Left lung (tissue), 10 donors: ENCODE data around the gene PRKG1. TPM values are rescaled to one million over a fixed set of nuclear protein-coding genes. Genes with fewer than 3 reads are reported as not detected.

ENCODE experiments used
- ATAC-seq: fragments of 200-7000 bp; cut with Tn5 transposase; one replicate; pipeline ENCODE4 v1.9.1; 2020; ENCODE audit warnings: moderate library complexity
- DNase-seq, 4 donors: peaks; one replicate each; pipeline ENCODE4 v3.0.0-alpha.2; 2013 to 2020
- H3K27ac ChIP-seq, 2 donors: fragments of 200-600 bp; sonication (generic) in 1 of 2; one replicate each; pipeline versions ENCODE4 v1.5.0 to v1.8.0; 2020 to 2021
- H3K27me3 ChIP-seq, 2 donors: fragments of 200-600 bp; sonication (generic) in 1 of 2; one replicate each; pipeline versions ENCODE4 v1.5.0 to v1.8.0; 2020 to 2021
- H3K36me3 ChIP-seq, 2 donors: fragments of 200-600 bp; sonication (generic) in 1 of 2; one replicate each; pipeline versions ENCODE4 v1.5.0 to v1.8.0; 2020 to 2021
- H3K4me1 ChIP-seq, 2 donors: fragments of 200-600 bp; one replicate each; pipeline ENCODE4 v1.8.0; 2021
- H3K4me3 ChIP-seq, 2 donors: fragments of 200-600 bp; sonication (generic) in 1 of 2; one replicate each; pipeline versions ENCODE4 v1.5.0 to v1.8.0; 2020 to 2021; ENCODE audit warnings: mild to moderate bottlenecking in 1 of 2
- H3K9me3 ChIP-seq, 2 donors: fragments of 200-600 bp; sonication (generic) in 1 of 2; one replicate each; pipeline versions ENCODE4 v1.5.0 to v1.8.0; 2020 to 2021
- CTCF ChIP-seq, 2 donors: fragments of 200-600 bp; sonication (generic) in 1 of 2; IDR thresholded peaks; one replicate each; pipeline versions ENCODE4 v1.5.0 to v1.8.0; 2021; ENCODE audit warnings: antibody characterized with exemption in 2 of 2
- intact Hi-C, 2 donors: fragments of 100-400 bp; cut with DNase I; formaldehyde crosslinking; loops; one replicate each; pipeline versions ENCODE4 v1.11.2 to v1.14.2; 2022
- polyA plus RNA-seq, 6 donors: library from polyadenylated mRNA; unstranded; fragments of 120-200 nt; gene quantifications; one replicate each; pipeline ENCODE4 v1.2.1, GENCODE V29; 2013; ENCODE audit not compliant: insufficient read length in 6 of 6
- total RNA-seq, 2 donors: library from RNA; stranded (reverse); fragmentation: NEBNext Ultra II Directional; extraction: Animal tissue kit (Norgen Biotek cat#: 25700); gene quantifications; one replicate each; pipeline ENCODE4 v1.2.1, GENCODE V29; 2021
- donor health status: DM: no; HTN: yes; CAD: no.
- donor health status: DM: no; HTN: no; CAD: no.

Gene PRKG1
- total and polyA plus RNA-seq, 8 donors, result 15.6 to 29.0 (median 17.8) TPM

GRCh38 chr10:51367694-51368093, 293.4 kb downstream of the PRKG1 start:
- Histone ChIP-seq H3K4me1 (no peaks in the 10 kb centered on the region), H3K27me3 (no peaks in the 10 kb centered on the region), H3K4me3 (no peak overlapping the region), H3K9me3 (no peaks in the 10 kb centered on the region), H3K27ac (no peak overlapping the region), H3K36me3 (no peaks in the 10 kb centered on the region)
- no peak for TF ChIP-seq CTCF (IDR thresholded peaks at IDR 0.05)
- intact Hi-C loops, result no loop called here
- ATAC-seq, result no peak
- no peak for DNase-seq

DNA sequence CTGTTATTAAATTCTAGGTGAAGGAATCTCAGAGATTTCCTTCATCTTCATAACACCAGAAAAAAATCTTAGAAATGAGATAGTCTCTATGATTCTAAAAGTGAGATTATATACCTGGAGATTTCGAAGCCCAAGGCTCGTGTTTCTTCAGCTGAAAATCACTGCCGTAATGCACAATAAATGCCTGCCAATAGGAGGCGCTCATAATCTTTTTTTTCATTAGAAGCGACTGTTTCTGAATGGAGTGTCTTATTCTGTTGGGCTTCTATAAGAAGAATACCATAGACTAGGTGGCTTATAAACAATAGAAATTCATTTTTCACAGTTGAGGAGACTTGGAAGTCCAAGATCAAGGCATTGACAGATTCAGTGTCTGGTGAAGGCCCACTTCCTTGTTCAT, 294.7 kb downstream of the PRKG1 start:
- Histone ChIP-seq H3K4me1 (no peaks in the 10 kb centered on the region), H3K9me3 (no peaks in the 10 kb centered on the region), H3K27ac (no peak overlapping the region), H3K4me3 (no peak overlapping the region), H3K27me3 (no peaks in the 10 kb centered on the region), H3K36me3 (no peaks in the 10 kb centered on the region)
- DNase-seq (no peak), ATAC-seq (no peak)
- intact Hi-C loops, result no loop called here
- TF ChIP-seq CTCF (IDR thresholded peaks at IDR 0.05), result no peak

DNA sequence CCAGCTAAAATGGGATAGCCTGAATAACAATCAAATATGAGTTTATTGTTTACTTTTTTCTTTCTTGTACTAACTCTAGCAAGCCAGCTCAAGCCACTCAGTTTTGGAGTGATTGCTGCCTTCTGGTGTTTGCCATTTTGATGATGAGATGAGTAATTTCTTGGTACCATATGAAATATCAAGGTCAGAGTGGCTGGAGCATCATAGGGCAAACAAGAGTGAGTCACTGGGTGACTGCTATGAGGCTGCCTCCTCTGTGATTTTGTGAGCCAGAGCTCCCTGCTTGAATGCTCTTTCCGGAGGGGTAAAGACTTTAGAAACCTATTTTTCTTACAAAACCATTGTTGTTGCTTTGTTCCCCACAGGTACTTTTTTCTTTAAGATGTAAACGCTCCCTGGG, 295.6 kb downstream of the PRKG1 start:
- intact Hi-C loops, result no loop called here
- Histone ChIP-seq H3K36me3 (no peaks in the 10 kb centered on the region), H3K27me3 (no peaks in the 10 kb centered on the region), H3K4me1 (no peaks in the 10 kb centered on the region), H3K9me3 (no peaks in the 10 kb centered on the region), H3K4me3 (no peak overlapping the region), H3K27ac (no peak overlapping the region)
- DNase-seq (no peak), ATAC-seq (no peak)
- no peak for TF ChIP-seq CTCF (IDR thresholded peaks at IDR 0.05)

DNA sequence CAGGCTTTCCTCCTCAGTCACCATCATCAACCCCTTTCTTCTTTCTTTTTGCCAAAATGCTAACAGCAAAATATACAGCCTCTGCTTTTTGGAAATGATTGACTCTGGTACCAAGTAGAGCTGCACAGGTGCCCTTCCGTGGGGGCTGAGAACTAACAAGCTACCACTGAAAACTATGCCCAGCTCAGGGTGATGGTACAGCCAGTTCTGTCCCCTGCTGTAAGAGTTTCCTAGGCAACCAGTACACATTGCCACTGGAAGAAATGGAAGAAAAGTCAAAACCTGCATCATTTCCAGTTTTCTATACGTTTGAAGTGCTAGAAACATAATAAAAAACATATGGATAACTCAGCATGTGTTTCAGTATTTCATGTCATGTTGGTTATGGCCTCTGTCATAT, 297.5 kb downstream of the PRKG1 start:
- intact Hi-C loops, result no loop called here
- H3K4me1 ChIP-seq, result no peaks in the 10 kb centered on the region
- H3K27ac ChIP-seq, result no peak overlapping the region
- DNase-seq (no peak), ATAC-seq (no peak)
- H3K27me3 ChIP-seq, result no peaks in the 10 kb centered on the region
- H3K9me3 ChIP-seq, result no peaks in the 10 kb centered on the region
- TF ChIP-seq CTCF (IDR thresholded peaks at IDR 0.05), result no peak
- H3K4me3 ChIP-seq, result no peak overlapping the region
- H3K36me3 ChIP-seq, result no peaks in the 10 kb centered on the region

GRCh38 chr10:51375790-51376189, 301.5 kb downstream of the PRKG1 start:
- no peaks in the 10 kb centered on the region for H3K4me1 ChIP-seq
- ATAC-seq, result no peak
- no peaks in the 10 kb centered on the region for H3K36me3 ChIP-seq
- no peak overlapping the region for H3K27ac ChIP-seq
- intact Hi-C loops, result no loop called here
- no peak for DNase-seq
- no peak overlapping the region for H3K4me3 ChIP-seq
- no peak for TF ChIP-seq CTCF (IDR thresholded peaks at IDR 0.05)
- H3K27me3 ChIP-seq, result no peaks in the 10 kb centered on the region
- H3K9me3 ChIP-seq, result no peaks in the 10 kb centered on the region
